HepG2 (cell line): ENCODE results near the gene NDUFB3. TPM values are rescaled to one million over a fixed set of nuclear protein-coding genes. Genes with fewer than 3 reads are reported as not detected.

Experiments used
- CHD2 ChIP-seq: IDR thresholded peaks from 2 replicates; pipeline ENCODE4 v1.6.1; 2011; ENCODE audit warnings: low read depth, low read length, improper control_type of control experiment
- GABPB1 ChIP-seq: IDR thresholded peaks from 2 replicates; pipeline ENCODE4 v1.6.1; 2016; ENCODE audit warnings: mild to moderate bottlenecking, missing genetic modification reagents, moderate library complexity, missing compliant biosample characterization
- GPBP1L1 ChIP-seq: sonication (generic); formaldehyde crosslinking; IDR thresholded peaks from 2 replicates; pipeline ENCODE4 v1.5.0; 2020; ENCODE audit warnings: mild to moderate bottlenecking, missing genetic modification reagents
- KLF12 ChIP-seq: sonication (generic); formaldehyde crosslinking; IDR thresholded peaks from 2 replicates; pipeline ENCODE4 v1.4.0; 2020; ENCODE audit warnings: missing genetic modification reagents, borderline replicate concordance
- MYC ChIP-seq: sonication (generic); formaldehyde crosslinking; IDR thresholded peaks from 2 replicates; pipeline ENCODE4 v1.9.0; 2021; ENCODE audit warnings: missing genetic modification reagents, borderline replicate concordance
- RXRA ChIP-seq: sonication (generic); formaldehyde crosslinking; IDR thresholded peaks from 2 replicates; pipeline ENCODE4 v1.5.1; 2020; ENCODE audit warnings: missing genetic modification reagents
- SMARCE1 ChIP-seq: fragments of 450-650 bp; IDR thresholded peaks from 2 replicates; pipeline ENCODE4 v1.6.1; 2017; ENCODE audit warnings: borderline replicate concordance
- SNAPC4 ChIP-seq: sonication (generic); formaldehyde crosslinking; IDR thresholded peaks from 2 replicates; pipeline ENCODE4 v1.4.0; 2020; ENCODE audit warnings: mild to moderate bottlenecking, missing genetic modification reagents
- TCF12 ChIP-seq, 2 experiments: fragments of 450-650 bp in 1 of 2; sonication (generic) in 1 of 2; formaldehyde crosslinking in 1 of 2; IDR thresholded peaks; 2 replicates each; pipeline versions ENCODE4 v1.6.1 to v1.8.0; 2017 to 2022; ENCODE audit warnings: antibody characterized with exemption in 1 of 2, mild to moderate bottlenecking in 1 of 2, missing genetic modification reagents in 1 of 2, moderate library complexity in 1 of 2
- TOPORS ChIP-seq: sonication (generic); formaldehyde crosslinking; IDR thresholded peaks from 2 replicates; pipeline ENCODE4 v1.8.0; 2023; ENCODE audit warnings: mild to moderate bottlenecking, missing genetic modification reagents
- TRIM22 ChIP-seq: fragments of 450-650 bp; IDR thresholded peaks from 2 replicates; pipeline ENCODE4 v1.6.1; 2017
- ZBTB26 ChIP-seq: IDR thresholded peaks from 2 replicates; pipeline ENCODE4 v1.6.1; 2016; ENCODE audit warnings: missing compliant biosample characterization, missing genetic modification reagents, borderline replicate concordance
- ZBTB43 ChIP-seq: sonication (generic); formaldehyde crosslinking; conservative IDR thresholded peaks from 2 replicates; pipeline ENCODE4 v1.4.0; 2020; ENCODE audit warnings: missing genetic modification reagents
- ZNF367 ChIP-seq: sonication (generic); formaldehyde crosslinking; IDR thresholded peaks from 2 replicates; pipeline ENCODE4 v1.4.0; 2020; ENCODE audit warnings: missing genetic modification reagents, borderline replicate concordance
- ZNF704 ChIP-seq: sonication (generic); formaldehyde crosslinking; IDR thresholded peaks from 2 replicates; pipeline ENCODE4 v1.8.1; 2023; ENCODE audit warnings: mild to moderate bottlenecking, inconsistent platforms, moderate library complexity, missing genetic modification reagents, borderline replicate concordance
- ZNF878 ChIP-seq: sonication (generic); formaldehyde crosslinking; IDR thresholded peaks from 2 replicates; pipeline ENCODE4 v1.8.1; 2023; ENCODE audit warnings: mild to moderate bottlenecking, missing genetic modification reagents, moderate library complexity
- ZSCAN9 ChIP-seq: IDR thresholded peaks from 2 replicates; pipeline ENCODE4 v1.6.1; 2016; ENCODE audit warnings: borderline replicate concordance
- polyA plus RNA-seq, 8 experiments: library from polyadenylated mRNA; depleted of rRNA in 3 of 8; stranded (reverse) in 7 of 8; unstranded in 1 of 8; fragments of >200 nt; fragmentation: Illumina TruSeq in 4 of 8; extraction: Trizol in 4 of 8; gene quantifications; 2 replicates each; pipeline versions ENCODE4 v1.2.1 to v1.2.3, GENCODE V29; 2011 to 2016; ENCODE audit warnings: low read depth in 4 of 8, missing spikeins in 1 of 8, mixed read lengths in 1 of 8; ENCODE audit not compliant: insufficient read depth in 1 of 8
- total RNA-seq, 5 experiments: library from RNA; depleted of rRNA; stranded (reverse); fragments of >200 nt; fragmentation: Illumina TruSeq; extraction: Trizol; gene quantifications; 2 replicates each; pipeline ENCODE4 v1.2.3, GENCODE V29; 2016; ENCODE audit warnings: low read depth in 1 of 5

Gene NDUFB3
- total and polyA plus RNA-seq, 2 of the 13 experiments (the other 11 are each of a cell fraction or from before 2014, with no cell fraction given), result 50.7 to 159 TPM

- TF ChIP-seq SNAPC4, result no peak
- TF ChIP-seq ZNF704 (CRISPR knock-in tag), result peak; percentile 8; the same call in 1 of the 2 replicates
- no peak for TF ChIP-seq TRIM22
- TF ChIP-seq GABPB1 (CRISPR knock-in tag), result no peak
- no peak for TF ChIP-seq SMARCE1
- TF ChIP-seq TCF12 (IDR thresholded peaks at IDR 0.05), result no peak
- TF ChIP-seq TCF12 (CRISPR knock-in tag; IDR thresholded peaks at IDR 0.05), result no peak; the same call in 1 of the 2 replicates
- no peak for TF ChIP-seq CHD2
- no peak for TF ChIP-seq ZSCAN9 (CRISPR knock-in tag)
- TF ChIP-seq ZBTB26 (CRISPR knock-in tag), result no peak; the same call in 1 of the 2 replicates
- TF ChIP-seq GPBP1L1, result no peak
- TF ChIP-seq ZNF878, result 0 out of 2 replicates have a peak, but pooled peaks have one; percentile 11
- no peak; the same call in none of the 2 replicates for TF ChIP-seq KLF12 (CRISPR knock-in tag)
- TF ChIP-seq RXRA, result no peak
- no peak for TF ChIP-seq ZNF367
- TF ChIP-seq ZBTB43 (CRISPR knock-in tag), result no peak
- no peak; the same call in 1 of the 2 replicates for TF ChIP-seq MYC
- no peak for TF ChIP-seq TOPORS (CRISPR knock-in tag)
These were observed 45.3 kb downstream of the NDUFB3 start (continued) for GRCh38 chr2:201116959-201117734.
